Naive thymus-derived CD4-positive, alpha-beta T cell (primary cell): ENCODE results near the gene EIF4E. TPM values are rescaled to one million over a fixed set of nuclear protein-coding genes. Genes with fewer than 3 reads are reported as not detected.

Source experiments
- ATAC-seq: fragments of 150-1000 bp; cut with Tn5 transposase; 2 replicates; pipeline ENCODE4 v1.10.0; 2021; ENCODE audit warnings: mild to moderate bottlenecking, moderate library complexity
- CTCF ChIA-PET: fragments of 350-600 bp; sonication (Branson Sonifier 250); formaldehyde crosslinking; loops from one replicate; lab custom pipeline; 2021; ENCODE audit warnings: antibody characterized with exemption; lab: Charles Lee
- POLR2A ChIA-PET: fragments of 350-600 bp; sonication (Branson Sonifier 250); formaldehyde crosslinking; loops from one replicate; lab custom pipeline; 2021; ENCODE audit warnings: antibody characterized with exemption, inconsistent platforms; lab: Charles Lee
- DNase-seq, 9 donors: peaks; one replicate each; pipeline versions ENCODE4 v3.0.0 to v3.0.0-alpha.2; 2020 to 2022; ENCODE audit warnings: mixed read lengths in 1 of 9
- H3K27ac ChIP-seq: one replicate; pipeline ENCODE4 v1.7.0; 2013; ENCODE audit warnings: mild to moderate bottlenecking, low read depth, low read length, moderate library complexity
- H3K27me3 ChIP-seq, 2 donors: one replicate each; pipeline ENCODE4 v1.7.0; 2013; ENCODE audit warnings: low read length in 2 of 2, mild to moderate bottlenecking in 2 of 2, moderate library complexity in 2 of 2; ENCODE audit not compliant: control insufficient read depth in 2 of 2, insufficient read depth in 2 of 2
- H3K36me3 ChIP-seq, 3 experiments: 1 replicate in 2 of 3; 2 replicates in 1 of 3; pipeline ENCODE4 v1.7.0; 2013; ENCODE audit warnings: low read length in 3 of 3, mild to moderate bottlenecking in 3 of 3, moderate library complexity in 1 of 3; ENCODE audit not compliant: insufficient read depth in 3 of 3, control insufficient read depth in 2 of 3
- H3K4me1 ChIP-seq, 2 donors: one replicate each; pipeline ENCODE4 v1.7.0; 2013; ENCODE audit warnings: low read length in 2 of 2, mild to moderate bottlenecking in 2 of 2, moderate library complexity in 1 of 2; ENCODE audit not compliant: control insufficient read depth in 2 of 2, insufficient read depth in 2 of 2
- H3K4me3 ChIP-seq: 2 replicates; pipeline ENCODE4 v1.7.0; 2013; ENCODE audit warnings: mild to moderate bottlenecking, low read length
- H3K9me3 ChIP-seq, 3 experiments: 1 replicate in 2 of 3; 2 replicates in 1 of 3; pipeline ENCODE4 v1.7.0; 2013; ENCODE audit warnings: low read length in 3 of 3; ENCODE audit not compliant: control insufficient read depth in 2 of 3
- H3K27ac Mint-ChIP-seq, 9 donors: one replicate each; pipeline ENCODE4 v1.8.0; 2020 to 2022; ENCODE audit warnings: mixed read lengths in 9 of 9, mild to moderate bottlenecking in 8 of 9, moderate library complexity in 5 of 9, inconsistent platforms in 2 of 9
- H3K27me3 Mint-ChIP-seq, 5 donors: one replicate each; pipeline ENCODE4 v1.8.0; 2021 to 2022; ENCODE audit warnings: mixed read lengths in 5 of 5, mild to moderate bottlenecking in 1 of 5
- H3K36me3 Mint-ChIP-seq, 5 donors: one replicate each; pipeline ENCODE4 v1.8.0; 2020 to 2022; ENCODE audit warnings: mixed read lengths in 5 of 5, mild to moderate bottlenecking in 3 of 5, inconsistent platforms in 1 of 5
- H3K4me1 Mint-ChIP-seq, 7 donors: one replicate each; pipeline ENCODE4 v1.8.0; 2020 to 2022; ENCODE audit warnings: mixed read lengths in 7 of 7, mild to moderate bottlenecking in 3 of 7, inconsistent platforms in 1 of 7
- H3K4me3 Mint-ChIP-seq, 10 donors: one replicate each; pipeline ENCODE4 v1.8.0; 2020 to 2022; ENCODE audit warnings: mild to moderate bottlenecking in 10 of 10, mixed read lengths in 10 of 10, moderate library complexity in 6 of 10, inconsistent platforms in 2 of 10
- H3K9me3 Mint-ChIP-seq, 11 donors: one replicate each; pipeline ENCODE4 v1.8.0; 2020 to 2022; ENCODE audit warnings: mixed read lengths in 11 of 11, mild to moderate bottlenecking in 4 of 11, inconsistent platforms in 1 of 11, moderate library complexity in 1 of 11
- intact Hi-C, 2 donors: fragments of 100-400 bp; cut with micrococcal nuclease; formaldehyde crosslinking; loops; one replicate each; pipeline ENCODE4 v1.15.1; 2023
- polyA plus RNA-seq, 2 donors: library from polyadenylated mRNA; unstranded; fragments of 300-500 nt; fragmentation: Illumina TruSeq; gene quantifications; one replicate each; pipeline ENCODE4 v1.2.3, GENCODE V29; 2021
- total RNA-seq, 6 experiments: library from RNA in 5 of 6; stranded (reverse) in 5 of 6; gene quantifications; 1 replicate in 5 of 6; 2 replicates in 1 of 6; pipeline ENCODE4 v1.2.3 and lab custom pipeline; 2021 to 2026

The EIF4E gene
- total and polyA plus RNA-seq, 7 experiments from 2014 or later: 53.0 to 96.1 (median 63.0) TPM

- Mint-ChIP-seq H3K4me1 (no peaks in the 10 kb centered on the region), H3K9me3 (peaks cover 0 to 2% (median 0%) of the 10 kb centered on the region in 11 donors), H3K4me3 (no peak overlapping the region), H3K27me3 (peaks cover 0 to 9% (median 0%) of the 10 kb centered on the region in 5 donors), H3K36me3 (peaks cover 0 to 4% (median 0%) of the 10 kb centered on the region in 5 donors), H3K27ac (no peak overlapping the region)
- no peaks in the 10 kb centered on the region for H3K36me3 ChIP-seq
- no peak for DNase-seq
- no peak overlapping the region for H3K27ac ChIP-seq
- H3K9me3 ChIP-seq: no peaks in the 10 kb centered on the region
- H3K4me3 ChIP-seq: no peak overlapping the region
- POLR2A ChIA-PET: no interaction called here
- H3K4me1 ChIP-seq: no peaks in the 10 kb centered on the region
- CTCF ChIA-PET: no interaction called here
- no peak for ATAC-seq
- intact Hi-C loops: no loop called here
- H3K27me3 ChIP-seq: no peaks in the 10 kb centered on the region
These were observed 66.6 kb downstream of the EIF4E start for GRCh38 chr4:98862371-98862770.

GRCh38 chr4:98861100-98861884 is 67.6 kb downstream of the EIF4E start:
- CTCF ChIA-PET: no interaction called here
- no peak overlapping the region for H3K4me3 ChIP-seq
- DNase-seq (no peak), ATAC-seq (no peak)
- Mint-ChIP-seq H3K4me3 (no peak overlapping the region), H3K9me3 (peaks cover 0 to 2% (median 0%) of the 10 kb centered on the region in 11 donors), H3K36me3 (peaks cover 0 to 4% (median 0%) of the 10 kb centered on the region in 5 donors), H3K27ac (no peak overlapping the region), H3K4me1 (no peaks in the 10 kb centered on the region), H3K27me3 (peaks cover 0 to 9% (median 3%) of the 10 kb centered on the region in 5 donors)
- no peaks in the 10 kb centered on the region for H3K9me3 ChIP-seq
- no peak overlapping the region for H3K27ac ChIP-seq
- POLR2A ChIA-PET: no interaction called here
- intact Hi-C loops: no loop called here
- no peaks in the 10 kb centered on the region for H3K4me1 ChIP-seq
- no peaks in the 10 kb centered on the region for H3K36me3 ChIP-seq
- no peaks in the 10 kb centered on the region for H3K27me3 ChIP-seq

DNA sequence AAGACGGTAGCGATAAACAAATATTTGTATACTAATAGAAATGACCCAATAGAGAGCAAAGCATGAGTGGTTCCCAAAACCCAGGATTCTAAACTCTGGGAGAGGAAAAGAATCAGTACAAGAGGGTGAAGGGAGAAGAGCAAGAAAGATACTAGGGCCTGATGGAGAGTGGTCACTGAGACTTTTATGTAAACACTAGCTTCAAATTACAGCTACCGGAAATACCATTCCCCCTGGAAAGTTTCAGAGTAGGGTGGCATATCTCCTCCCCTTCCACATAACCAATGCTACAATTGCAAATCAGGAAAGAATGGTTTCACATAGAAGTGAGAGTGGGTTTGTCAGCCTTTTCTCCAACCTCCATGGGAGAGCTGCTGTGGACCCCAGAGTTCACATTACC is 77.1 kb downstream of the EIF4E start:
- H3K4me1 ChIP-seq: no peaks in the 10 kb centered on the region
- CTCF ChIA-PET: interaction anchor here (0.6 kb wide), 1 partner anchor 26 kb away, joined by 3 read pairs; no protein-coding TSS in a partner anchor
- no peak for ATAC-seq
- H3K36me3 ChIP-seq: no peaks in the 10 kb centered on the region
- no peaks in the 10 kb centered on the region for H3K9me3 ChIP-seq
- H3K4me3 ChIP-seq: no peak overlapping the region
- DNase-seq: no peak
- POLR2A ChIA-PET: no interaction called here
- Mint-ChIP-seq H3K27ac (no peak overlapping the region), H3K9me3 (peaks cover 0 to 12% (median 0%) of the 10 kb centered on the region in 11 donors), H3K4me3 (no peak overlapping the region), H3K36me3 (peaks cover 0 to 4% (median 0%) of the 10 kb centered on the region in 5 donors), H3K4me1 (peaks cover 0 to 7% (median 0%) of the 10 kb centered on the region in 7 donors), H3K27me3 (peaks cover 0 to 35% (median 19%) of the 10 kb centered on the region in 5 donors)
- no peak overlapping the region for H3K27ac ChIP-seq
- intact Hi-C loops: no loop called here
- no peaks in the 10 kb centered on the region for H3K27me3 ChIP-seq

- no peak overlapping the region for H3K27ac ChIP-seq
- ChIA-PET CTCF (no interaction called here), POLR2A (no interaction called here)
- DNase-seq (no peak), ATAC-seq (no peak)
- Mint-ChIP-seq H3K36me3 (peaks cover 0 to 4% (median 0%) of the 10 kb centered on the region in 5 donors), H3K4me3 (no peak overlapping the region), H3K27me3 (peaks cover 0 to 34% (median 19%) of the 10 kb centered on the region in 5 donors), H3K27ac (no peak overlapping the region), H3K4me1 (peaks cover 0 to 7% (median 0%) of the 10 kb centered on the region in 7 donors), H3K9me3 (peaks cover 0 to 18% (median 2%) of the 10 kb centered on the region in 11 donors)
- H3K4me3 ChIP-seq: no peak overlapping the region
- H3K27me3 ChIP-seq: no peaks in the 10 kb centered on the region
- no peaks in the 10 kb centered on the region for H3K4me1 ChIP-seq
- intact Hi-C loops: no loop called here
- H3K36me3 ChIP-seq: no peaks in the 10 kb centered on the region
- H3K9me3 ChIP-seq: peaks cover 0 to 3% (median 0%) of the 10 kb centered on the region in 3 experiments
These were observed 78.0 kb downstream of the EIF4E start for GRCh38 chr4:98850937-98851336.

GRCh38 chr4:98848448-98848847 is 80.5 kb downstream of the EIF4E start:
- Histone ChIP-seq H3K4me1 (no peaks in the 10 kb centered on the region), H3K27me3 (no peaks in the 10 kb centered on the region), H3K27ac (no peak overlapping the region), H3K9me3 (peaks cover 0 to 7% (median 0%) of the 10 kb centered on the region in 3 experiments), H3K4me3 (no peak overlapping the region), H3K36me3 (no peaks in the 10 kb centered on the region)
- ATAC-seq (no peak), DNase-seq (no peak)
- Mint-ChIP-seq H3K4me1 (peaks cover 0 to 7% (median 0%) of the 10 kb centered on the region in 7 donors), H3K36me3 (peaks cover 0 to 4% (median 3%) of the 10 kb centered on the region in 5 donors), H3K27me3 (peaks cover 0 to 28% (median 15%) of the 10 kb centered on the region in 5 donors), H3K4me3 (no peak overlapping the region), H3K27ac (no peak overlapping the region), H3K9me3 (peaks cover 0 to 18% (median 4%) of the 10 kb centered on the region in 11 donors)
- ChIA-PET CTCF (interaction anchor here (0.6 kb wide), 1 partner anchor 535 kb away, joined by 3 read pairs; no protein-coding TSS in a partner anchor), POLR2A (no interaction called here)
- intact Hi-C loops: no loop called here

DNA sequence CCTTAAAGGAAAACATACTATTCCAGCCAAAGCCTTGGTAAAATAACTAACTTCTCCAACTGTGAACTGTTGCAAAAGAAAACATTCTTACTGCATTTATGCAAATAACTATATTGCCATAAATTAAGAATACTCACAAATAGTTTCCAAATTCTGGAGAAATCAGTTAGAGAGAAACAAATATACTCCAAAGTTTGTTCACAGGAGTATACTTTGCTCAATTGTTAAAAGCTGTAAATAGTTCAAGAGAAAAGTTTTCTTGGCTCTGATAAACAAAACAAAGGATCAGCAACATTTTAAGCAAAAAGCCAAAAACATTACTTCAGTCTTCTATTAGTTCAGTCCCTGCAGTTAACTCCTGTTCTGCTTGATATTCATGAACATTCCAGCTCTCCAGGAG is 83.0 kb downstream of the EIF4E start:
- H3K9me3 Mint-ChIP-seq: peaks cover 0 to 18% (median 6%) of the 10 kb centered on the region in 11 donors
- Histone ChIP-seq H3K36me3 (no peaks in the 10 kb centered on the region), H3K27me3 (no peaks in the 10 kb centered on the region), H3K4me1 (no peaks in the 10 kb centered on the region), H3K9me3 (peaks cover 0 to 7% (median 0%) of the 10 kb centered on the region in 3 experiments), H3K4me3 (no peak overlapping the region), H3K27ac (no peak overlapping the region)
- H3K27ac Mint-ChIP-seq: no peak overlapping the region
- H3K27me3 Mint-ChIP-seq: peaks cover 0 to 11% (median 0%) of the 10 kb centered on the region in 5 donors
- ATAC-seq (no peak), DNase-seq (no peak)
- CTCF ChIA-PET: no interaction called here
- intact Hi-C loops: no loop called here
- peaks cover 0 to 10% (median 6%) of the 10 kb centered on the region in 5 donors for H3K36me3 Mint-ChIP-seq
- POLR2A ChIA-PET: no interaction called here
- H3K4me3 Mint-ChIP-seq: no peak overlapping the region
- H3K4me1 Mint-ChIP-seq: peaks cover 0 to 6% (median 0%) of the 10 kb centered on the region in 7 donors
